GM21576 (cell line): ENCODE data around the gene ARHGEF26.

Source experiments
- ATAC-seq: cut with Tn5 transposase; IDR thresholded peaks from one replicate; pipeline ENCODE4 v1.9.1; 2021; ENCODE audit warnings: mild to moderate bottlenecking, moderate library complexity; ENCODE audit not compliant: unreplicated experiment

Gene ARHGEF26

DNA sequence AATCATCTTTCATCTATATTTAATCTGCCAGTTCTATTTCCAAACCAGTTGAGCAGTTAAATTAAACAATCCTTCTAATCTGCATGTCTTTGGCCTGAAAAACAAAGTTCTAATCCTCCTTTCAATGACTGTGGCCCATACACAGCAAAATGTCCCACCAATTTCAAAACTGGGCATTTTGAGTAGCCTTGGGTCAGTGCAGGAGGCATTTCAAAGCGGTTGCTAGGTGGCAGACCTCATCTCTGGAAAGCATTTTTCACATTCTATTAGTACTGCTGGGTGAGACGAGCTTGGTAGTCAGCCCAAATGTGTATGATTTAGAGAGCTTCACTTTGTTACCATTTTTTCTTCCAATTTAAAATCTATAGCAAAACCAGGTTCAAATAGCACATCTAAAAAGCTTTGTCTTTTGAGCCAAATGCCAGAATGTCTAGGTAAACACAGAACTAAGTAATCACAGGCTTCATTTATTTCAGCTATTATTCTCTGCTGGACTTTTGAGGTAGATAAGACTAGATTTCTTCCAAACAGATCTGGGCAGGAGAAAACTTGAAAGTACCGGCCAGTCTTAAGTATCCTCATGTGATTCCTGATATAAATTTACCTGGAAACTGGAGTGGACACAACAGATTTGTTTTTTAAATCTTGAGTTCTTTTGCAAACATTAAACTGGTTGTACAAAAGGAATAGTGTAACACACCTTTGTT, 8.9 kb upstream of the ARHGEF26 start:
- no peak for ATAC-seq

DNA sequence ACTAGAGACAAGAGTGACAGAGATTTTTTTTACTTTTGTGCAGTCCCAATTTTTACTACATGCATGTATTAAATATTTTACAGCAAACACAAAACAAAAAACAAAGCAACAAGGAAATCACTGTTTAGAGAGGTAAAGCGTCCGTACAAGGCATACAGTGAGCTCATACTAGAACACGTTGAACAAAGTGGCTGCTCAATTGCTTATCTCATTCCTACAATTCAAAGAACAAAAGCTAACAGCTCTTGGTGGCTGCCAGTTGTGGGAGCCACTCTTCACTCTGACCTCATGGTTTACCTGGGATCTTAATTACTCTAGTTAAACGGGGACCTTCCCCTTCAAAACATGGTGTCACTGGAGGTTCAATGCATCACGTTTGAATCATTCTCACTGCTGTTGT, 7.6 kb upstream of the ARHGEF26 start:
- no peak for ATAC-seq

DNA sequence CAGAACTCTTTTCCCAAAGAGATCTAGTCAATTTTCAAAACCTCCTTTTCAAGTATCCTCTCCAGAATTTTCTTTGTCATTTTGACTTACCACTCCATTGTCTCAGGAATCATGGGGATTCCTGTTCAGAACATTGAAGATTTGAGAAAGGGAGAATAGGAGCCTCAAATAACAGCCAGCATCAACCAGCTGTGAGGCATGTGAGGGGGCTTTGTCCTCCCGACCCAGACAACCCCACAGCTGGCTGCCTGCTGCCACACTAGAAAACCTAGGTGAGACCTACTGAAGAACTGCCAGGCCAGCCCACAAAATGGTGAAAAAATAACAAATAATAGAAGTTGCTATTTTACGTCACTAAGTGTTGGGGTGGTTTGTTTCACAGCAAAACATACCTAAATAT, 5.9 kb upstream of the ARHGEF26 start:
- ATAC-seq, result no peak

DNA sequence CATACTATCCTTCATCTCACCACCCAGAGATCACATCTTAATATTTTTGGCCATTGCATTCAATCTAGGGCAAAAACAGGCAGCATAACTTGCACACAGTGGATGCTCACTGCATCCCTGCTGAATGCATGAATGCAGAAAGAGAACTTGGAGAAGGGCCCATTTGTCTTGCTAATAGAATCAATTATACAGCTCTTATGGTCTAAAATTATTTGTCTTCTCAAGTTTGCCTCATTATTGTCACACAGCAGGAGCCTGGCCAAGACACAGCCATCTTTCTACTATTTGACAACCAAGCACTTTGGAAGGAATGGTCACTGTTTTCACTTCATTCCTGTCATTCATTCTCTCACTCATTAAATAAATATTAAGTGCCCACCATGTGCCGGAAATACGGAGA, 1.2 kb upstream of the ARHGEF26 start:
- no peak for ATAC-seq

DNA sequence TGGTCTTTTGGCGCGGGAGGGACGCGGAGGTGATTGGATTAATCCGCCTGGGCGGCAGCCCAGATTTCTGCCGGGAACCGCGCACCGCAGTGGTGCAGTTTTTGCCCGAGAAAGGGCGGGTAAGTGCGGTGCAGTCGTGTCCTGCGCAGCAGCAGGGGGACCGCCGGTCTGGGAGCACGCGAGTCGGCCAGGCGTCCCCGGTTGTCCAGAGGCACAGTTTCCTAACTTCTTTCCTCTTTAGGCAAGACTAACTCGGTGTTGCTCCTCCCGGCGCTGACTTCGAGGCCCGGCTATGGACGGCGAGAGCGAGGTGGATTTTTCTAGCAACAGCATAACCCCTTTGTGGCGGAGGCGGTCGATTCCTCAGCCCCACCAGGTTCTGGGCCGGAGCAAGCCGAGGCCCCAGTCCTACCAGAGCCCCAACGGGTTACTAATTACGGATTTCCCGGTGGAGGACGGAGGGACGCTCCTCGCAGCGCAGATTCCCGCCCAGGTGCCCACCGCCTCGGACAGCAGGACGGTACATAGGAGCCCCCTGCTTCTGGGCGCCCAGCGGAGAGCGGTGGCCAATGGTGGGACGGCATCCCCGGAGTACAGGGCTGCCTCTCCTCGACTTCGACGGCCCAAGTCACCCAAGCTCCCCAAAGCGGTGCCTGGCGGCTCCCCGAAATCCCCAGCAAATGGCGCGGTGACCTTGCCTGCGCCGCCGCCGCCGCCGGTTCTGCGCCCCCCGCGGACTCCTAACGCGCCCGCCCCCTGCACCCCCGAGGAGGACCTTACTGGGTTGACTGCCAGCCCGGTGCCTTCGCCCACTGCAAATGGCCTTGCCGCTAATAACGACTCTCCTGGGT, 736 bp downstream of the ARHGEF26 start:
- ATAC-seq, result peak; percentile 42

DNA sequence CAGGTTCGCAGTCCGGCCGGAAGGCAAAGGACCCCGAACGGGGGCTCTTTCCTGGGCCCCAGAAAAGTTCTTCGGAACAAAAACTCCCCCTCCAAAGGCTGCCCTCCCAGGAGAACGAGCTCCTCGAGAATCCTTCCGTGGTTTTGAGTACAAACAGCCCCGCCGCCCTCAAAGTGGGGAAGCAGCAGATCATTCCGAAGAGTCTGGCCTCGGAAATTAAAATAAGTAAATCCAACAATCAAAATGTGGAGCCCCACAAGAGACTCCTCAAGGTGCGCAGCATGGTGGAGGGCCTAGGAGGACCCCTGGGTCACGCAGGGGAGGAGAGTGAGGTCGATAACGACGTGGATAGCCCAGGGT, 1.3 kb downstream of the ARHGEF26 start:
- ATAC-seq, result no peak

DNA sequence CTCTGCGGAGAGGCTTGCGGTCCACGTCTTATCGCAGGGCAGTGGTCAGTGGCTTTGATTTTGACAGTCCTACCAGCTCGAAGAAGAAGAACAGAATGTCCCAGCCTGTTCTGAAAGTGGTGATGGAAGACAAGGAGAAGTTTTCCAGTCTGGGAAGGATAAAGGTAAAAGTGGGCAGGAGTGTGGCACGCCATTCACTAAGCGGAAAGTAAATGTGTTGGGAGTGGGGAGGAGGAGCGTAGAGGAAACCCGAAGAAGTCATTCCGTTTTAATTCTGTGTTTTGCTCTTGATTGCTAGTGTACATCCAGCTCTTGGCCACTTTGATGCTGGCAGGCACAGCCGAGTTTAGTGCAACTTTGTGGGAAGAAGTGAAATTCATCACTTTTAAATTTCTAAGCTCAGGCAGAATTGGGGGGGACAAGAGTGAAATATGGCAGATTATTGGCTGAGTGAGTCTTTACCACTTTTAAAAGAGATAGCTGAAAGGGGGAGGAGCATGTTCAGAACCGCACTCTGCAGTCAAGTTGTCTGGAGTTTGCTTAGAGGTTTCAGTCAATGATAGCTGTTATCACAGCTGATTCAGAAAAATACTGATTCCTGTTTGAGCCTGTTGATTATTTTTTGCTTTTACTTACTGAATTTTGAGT, 1.8 kb downstream of the ARHGEF26 start:
- ATAC-seq, result no peak

DNA sequence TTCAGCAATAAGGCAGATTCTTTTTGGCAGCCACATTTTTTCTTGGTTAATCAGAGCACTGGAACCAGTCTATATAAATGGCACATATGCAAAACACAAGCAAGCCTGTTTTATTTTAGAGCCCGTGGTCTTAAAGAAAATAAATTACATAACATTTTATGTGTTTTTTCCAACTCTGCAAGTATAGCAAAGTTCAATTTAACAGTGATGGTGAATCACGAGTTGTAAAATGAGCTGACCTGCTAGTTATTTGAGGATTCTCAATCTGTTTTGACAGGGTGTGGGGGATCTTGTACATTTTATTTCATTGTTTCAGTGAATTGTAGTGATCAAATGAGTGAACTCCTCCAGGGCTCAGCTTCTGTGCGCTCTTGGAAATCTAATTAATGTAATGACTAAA, 2.7 kb downstream of the ARHGEF26 start:
- ATAC-seq, result no peak

DNA sequence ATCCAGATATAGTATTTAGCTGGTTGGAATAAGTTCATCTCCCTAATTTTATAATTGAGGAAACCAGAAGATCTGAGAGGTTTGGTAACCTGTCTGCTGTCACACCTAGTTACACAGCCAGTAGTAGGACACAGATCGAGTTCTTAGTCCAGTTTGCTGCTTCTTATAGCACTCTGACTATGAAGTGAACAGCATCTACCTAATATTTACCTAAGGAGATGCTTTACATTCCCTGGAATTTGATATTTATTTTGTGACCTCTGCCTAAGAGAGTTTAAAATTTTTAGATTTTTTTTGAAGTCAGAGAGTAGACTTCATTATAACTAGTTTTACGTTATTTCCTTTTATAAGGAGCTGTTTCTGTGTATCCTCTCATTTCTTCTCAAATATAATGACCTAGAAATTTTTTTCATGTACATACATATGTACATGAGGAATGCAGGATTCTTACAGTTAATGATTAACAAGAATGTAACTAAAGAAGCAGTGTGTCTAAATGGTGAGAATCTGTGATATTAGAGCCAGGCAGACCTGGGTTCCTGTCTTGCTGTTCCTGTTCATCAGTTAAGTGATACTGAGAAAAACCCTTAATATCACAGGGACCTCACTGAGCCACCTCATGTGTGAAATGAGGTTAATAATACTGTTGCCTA, 4.3 kb downstream of the ARHGEF26 start:
- ATAC-seq, result no peak

DNA sequence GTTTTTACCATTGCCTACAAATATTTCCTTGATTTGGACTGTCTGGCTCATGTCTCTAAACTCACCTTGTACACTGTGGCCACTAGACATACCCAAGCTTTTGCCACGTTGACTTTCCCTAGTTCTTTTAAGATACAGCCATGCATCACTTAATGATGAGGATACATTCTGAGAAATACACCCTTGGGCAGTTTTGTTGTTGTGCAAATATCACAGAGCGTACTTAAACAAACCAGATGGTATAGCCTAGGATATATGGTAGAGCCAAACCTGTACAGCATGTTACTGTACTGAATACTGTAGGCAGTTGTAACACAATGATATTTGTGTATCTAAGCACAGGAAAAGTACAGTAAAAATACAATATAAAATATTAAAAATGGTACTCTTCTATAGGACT, 5.5 kb downstream of the ARHGEF26 start:
- no peak for ATAC-seq

DNA sequence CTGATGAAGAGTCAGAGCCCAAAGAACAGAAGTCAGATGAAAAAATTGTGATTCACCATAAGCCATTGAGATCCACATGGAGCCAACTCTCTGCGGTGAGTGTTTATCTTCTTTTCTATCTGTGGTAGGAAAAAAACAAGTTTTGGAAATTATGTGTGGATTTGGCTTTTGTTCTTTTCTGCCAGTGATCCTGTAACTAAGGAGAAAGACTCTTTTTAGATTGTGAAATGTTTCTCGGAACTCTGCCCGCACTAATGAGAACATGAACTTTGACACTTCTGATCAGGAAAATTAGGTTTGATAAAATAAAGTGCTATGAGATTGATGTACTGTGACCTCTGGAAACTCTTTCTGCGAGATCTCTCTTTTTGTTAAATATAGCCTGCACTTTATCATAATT, 8.4 kb downstream of the ARHGEF26 start:
- ATAC-seq, result no peak

DNA sequence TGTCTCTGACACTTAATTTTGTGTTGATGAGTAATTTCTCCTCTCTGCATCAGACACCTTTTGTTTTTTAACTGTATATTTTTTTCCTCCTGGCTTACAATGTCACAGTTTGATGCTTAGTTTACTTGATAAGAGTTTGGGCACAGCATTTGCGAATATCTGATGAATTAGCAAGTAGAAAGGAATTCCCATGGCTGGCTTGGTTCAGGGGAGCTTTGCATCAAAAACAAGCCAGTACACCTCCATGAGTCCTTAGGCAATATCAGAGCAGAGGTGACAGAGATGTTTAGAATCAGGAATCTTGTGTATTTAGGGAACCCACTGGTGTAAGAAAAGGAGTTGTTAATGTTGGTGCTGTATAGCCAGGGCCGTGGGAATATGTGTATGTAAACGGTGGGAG, 9.3 kb downstream of the ARHGEF26 start:
- no peak for ATAC-seq

DNA sequence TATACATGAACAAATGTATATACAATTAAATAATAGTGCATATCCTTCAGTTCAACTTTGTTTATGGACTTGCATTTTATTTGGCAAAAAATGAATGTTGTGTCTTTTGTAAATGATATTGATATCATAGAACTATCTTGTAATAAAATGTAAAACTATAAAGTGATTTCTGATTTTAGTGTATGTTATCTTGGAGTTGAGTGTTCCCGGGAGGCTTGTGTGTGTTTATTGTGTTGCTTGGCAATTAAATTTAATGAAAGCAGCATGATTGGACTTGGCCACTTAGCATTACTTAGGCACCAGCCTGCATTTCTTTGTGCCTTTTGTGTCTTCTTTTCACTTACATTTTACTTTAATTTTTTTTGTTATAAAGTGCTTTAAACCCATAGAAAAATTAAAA, 10.6 kb downstream of the ARHGEF26 start:
- ATAC-seq, result no peak

DNA sequence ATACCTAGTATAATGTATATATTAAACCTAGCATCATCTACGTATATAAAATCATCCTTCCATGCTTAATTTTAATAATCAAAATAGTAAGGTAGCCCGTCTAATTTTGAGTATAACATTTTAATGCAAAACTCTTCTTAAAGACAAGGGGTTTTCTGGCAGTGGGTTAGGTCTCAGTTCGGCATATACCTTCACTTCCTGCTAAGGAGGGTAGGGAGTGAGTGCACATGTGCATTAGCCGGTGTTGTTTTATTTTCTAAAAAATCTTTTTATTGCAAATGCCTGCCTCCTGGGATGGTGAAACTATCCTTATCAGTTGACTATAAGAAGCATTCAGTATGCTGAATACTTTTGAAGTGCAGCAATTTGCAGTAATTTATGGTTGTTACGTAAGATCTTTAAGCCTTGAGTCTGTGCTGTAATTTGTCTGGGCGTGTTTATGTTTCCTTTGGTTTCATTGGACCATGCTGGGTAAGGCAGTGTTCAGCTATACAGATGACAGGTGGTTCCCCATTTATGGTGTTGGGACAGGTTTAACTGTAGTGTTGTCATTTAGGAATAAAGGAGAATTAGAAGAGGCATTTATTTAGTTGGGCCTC, 11.7 kb downstream of the ARHGEF26 start:
- no peak for ATAC-seq

DNA sequence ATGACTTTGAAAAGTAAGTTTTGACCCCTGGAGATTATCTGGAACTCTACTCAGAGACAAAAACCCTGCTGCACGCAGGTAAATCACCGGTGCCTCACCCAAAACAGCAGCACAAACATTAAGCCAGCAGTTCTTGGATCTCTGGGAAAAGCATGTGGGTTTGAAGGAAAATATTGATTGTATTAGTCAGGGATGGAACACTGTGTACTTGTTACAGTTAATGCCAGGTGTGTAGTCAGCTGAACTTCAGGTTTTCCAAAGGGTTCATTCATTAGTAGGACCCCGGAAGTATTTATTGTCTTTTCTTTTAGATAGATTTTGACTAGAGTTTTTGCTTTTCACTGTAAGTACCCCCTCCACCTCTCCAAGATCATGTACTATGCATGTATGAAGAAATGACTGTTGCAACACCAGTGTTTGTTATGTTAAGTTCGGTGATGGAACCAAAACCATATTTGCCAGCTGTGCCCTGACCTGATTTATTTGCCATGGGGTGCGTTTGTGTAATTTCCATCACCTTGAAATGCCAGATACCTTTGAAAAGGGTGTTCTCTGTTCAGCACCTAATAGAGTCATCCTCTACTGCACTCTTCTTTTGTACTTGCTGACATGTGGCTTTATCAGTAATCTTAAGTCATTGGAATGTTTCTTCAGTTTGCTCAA, 14.5 kb downstream of the ARHGEF26 start:
- ATAC-seq, result no peak

DNA sequence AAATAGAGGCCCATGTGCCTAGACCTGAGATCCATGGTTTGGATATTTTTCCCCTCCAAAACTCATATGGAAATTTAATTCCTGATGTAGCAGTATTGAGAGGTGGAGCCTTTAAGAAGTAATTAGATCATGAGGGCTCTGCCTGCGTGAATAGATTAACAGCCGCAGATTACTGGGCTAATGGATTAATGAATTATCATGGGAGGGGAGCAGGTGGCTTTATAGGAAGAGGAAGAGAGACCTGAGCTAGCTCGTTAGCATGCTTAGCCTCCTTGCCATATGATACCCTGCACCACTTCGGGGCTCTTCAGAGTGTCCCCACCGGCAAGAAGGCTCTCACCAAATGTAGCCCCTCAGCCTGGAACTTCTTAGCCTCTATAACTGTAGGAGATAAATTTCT, 15.8 kb downstream of the ARHGEF26 start:
- no peak for ATAC-seq

DNA sequence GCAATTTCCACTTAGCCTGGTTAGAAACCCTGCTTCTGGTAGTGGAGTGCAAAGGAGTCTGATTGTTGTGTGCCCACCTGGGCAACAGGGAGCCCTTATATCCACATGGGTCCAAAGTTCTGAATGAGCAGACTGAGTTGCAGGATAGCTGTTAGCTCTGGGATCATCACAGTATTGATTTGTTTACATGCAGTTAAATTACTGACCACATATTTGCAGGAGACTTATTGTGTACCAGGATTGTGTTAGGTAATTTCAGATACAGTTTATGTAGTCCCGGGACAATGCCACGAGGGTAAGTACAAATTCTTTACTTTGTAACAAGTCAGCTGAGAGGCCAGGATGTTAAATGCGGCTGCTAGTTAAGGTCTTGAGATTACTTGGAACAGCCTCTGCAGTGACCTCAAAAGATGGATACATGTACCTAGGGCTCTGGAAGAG, 18.8 kb downstream of the ARHGEF26 start:
- no peak for ATAC-seq

DNA sequence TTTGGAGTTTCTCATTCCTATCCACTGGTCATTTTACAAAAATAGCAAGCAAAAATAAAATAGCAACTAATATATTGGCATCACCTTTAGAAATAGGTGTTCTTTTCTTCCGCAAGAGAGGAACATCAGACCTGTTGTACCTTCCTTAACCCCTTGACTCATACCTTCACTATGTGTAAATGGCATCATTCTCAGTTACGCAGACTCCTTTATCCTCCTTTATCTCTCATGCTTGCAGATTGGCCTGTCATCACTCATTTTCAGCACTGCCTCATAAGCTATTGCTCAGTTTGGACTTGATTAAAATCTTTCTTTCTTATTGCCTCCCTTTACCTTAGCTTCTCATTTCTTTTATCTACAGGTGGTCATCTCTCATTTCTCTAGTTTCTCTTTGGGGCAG, 21.4 kb downstream of the ARHGEF26 start:
- ATAC-seq, result no peak

DNA sequence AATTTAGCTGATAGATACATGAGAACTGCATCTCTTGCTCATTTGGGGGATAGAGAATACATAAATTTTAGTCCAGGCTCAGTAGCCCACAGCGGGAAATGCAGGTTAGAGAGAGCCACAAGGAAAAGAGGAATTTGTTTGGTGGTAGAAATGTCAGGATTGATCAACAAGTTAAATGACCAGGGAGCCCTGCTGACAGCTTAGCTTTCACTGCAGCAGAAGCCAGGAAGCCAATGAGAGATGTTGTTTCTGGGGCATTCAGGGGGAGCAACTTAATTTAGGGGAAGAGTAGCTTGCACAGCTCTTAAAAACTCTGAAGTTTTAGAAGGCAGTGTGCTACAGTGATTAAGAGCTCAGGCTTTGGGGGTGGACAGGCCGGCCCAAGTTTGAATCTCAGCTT, 22.7 kb downstream of the ARHGEF26 start:
- ATAC-seq, result no peak

DNA sequence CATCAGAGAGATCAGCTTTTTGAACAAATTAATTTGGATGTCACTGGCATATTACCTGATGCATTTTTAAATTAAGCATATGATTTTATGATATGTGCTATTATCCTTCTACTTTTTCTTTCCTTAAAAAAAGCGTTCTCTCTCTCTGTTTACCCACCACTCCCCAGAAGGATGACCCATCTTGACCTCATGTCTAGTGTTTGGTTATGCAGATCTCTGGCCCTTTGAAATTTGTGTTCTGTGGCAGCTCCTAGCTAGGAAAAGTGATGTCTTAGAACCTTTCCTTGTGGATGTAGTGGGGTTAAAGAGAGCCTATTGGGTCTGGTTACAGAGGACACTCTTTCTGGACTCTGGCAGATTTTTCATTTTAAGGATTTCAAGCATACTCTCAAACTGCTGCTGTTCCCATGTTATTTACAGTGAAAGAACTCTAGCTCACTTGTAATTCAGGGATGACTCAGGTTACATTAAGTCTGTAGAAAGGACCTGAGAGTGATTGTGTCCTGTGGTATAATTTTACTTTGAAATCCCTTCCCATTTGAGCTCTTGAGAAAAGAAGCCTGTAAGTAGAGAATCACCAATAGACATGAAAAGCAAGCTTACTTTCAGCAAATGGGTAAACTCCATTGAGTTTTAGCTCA, 23.8 kb downstream of the ARHGEF26 start:
- no peak for ATAC-seq
